ENCODE data around the gene RGS10.
"Not testable (repeated sequence)": the region's sequence is repeated elsewhere in the genome, so short reads cannot be mapped to it uniquely, and the experiment has no call there.

RGS10 gene, protein sequence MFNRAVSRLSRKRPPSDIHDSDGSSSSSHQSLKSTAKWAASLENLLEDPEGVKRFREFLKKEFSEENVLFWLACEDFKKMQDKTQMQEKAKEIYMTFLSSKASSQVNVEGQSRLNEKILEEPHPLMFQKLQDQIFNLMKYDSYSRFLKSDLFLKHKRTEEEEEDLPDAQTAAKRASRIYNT

DNA sequence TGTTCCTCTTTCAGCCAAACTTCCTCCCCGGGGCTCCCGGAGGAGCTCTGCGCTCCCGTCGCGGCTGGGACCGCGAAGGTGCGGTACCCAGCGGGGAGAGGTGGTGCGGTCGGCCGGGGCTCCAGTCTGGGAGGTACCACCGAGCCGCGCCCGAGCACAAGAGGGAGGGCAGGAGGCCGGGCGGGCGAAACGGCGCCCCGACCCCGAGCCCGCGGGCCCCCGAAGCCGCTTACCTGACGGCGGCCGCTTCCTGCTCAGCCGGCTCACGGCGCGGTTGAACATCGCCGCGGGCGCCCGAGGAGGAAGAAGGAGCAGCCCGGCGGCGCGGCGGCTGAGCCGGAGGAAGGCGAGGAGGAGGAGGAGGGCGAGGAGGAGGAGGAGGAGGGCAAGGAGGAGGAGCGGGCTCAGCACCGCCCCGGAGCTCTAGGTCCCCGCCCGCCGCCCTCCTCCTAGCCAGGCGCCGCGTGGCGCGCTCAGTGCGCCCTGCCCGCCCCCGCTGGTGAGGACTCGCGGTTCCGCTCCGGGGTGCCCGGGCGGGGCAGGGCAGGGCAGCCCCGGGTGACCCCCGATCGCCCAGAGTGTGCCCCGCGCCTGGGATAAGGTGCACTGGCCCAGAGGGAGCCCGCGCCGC lies at the start of gene RGS10:
RGS10 (minus strand) TSS at position 363 of the 631 bp plus-strand sequence; CDS start at position 282, 81 bp downstream.
- peak; percentile 78 to 84 for DNase-seq (ENCODE audit: low read depth in 2 of 2)

DNA sequence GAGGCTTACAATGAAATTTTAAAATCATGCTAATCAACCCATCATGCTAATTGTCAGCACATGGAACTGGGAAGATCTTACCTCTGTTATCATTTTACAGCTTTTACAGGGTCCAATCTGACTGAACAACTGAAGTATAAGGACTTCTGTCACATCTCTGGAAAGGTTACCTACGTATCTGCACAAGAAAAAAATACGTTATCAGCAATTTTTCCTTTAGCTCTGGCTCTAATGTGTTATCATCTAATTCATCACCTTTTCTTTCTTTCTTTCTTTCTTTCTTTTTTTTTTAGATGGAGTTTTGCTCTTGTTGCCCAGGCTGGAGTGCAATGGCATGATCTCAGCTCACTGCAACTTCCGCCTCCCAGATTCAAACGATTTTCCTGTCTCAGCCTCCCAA lies 45.6 kb upstream of the RGS10 start:
- no peak for DNase-seq (ENCODE audit: low read depth in 2 of 2)

DNA sequence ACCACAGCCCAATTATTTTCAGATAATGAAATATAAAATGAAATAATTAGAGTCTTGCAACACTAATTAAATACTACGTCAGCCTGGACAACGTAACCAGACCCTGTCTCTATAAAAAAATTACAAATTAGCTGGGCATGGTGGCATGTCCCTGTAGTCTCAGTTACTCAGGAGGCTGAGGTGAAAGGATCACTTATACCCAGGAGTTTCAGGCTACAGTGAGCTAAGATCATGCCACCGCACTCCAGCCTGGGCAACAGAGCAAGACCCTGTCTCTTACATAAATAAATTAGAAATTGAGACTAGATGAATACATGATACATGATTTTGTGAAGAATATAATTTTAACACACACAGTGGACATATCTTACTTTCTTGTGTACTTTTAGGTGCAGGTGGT lies 35.8 kb upstream of the RGS10 start:
- no peak for DNase-seq (ENCODE audit: low read depth in 2 of 2)

DNA sequence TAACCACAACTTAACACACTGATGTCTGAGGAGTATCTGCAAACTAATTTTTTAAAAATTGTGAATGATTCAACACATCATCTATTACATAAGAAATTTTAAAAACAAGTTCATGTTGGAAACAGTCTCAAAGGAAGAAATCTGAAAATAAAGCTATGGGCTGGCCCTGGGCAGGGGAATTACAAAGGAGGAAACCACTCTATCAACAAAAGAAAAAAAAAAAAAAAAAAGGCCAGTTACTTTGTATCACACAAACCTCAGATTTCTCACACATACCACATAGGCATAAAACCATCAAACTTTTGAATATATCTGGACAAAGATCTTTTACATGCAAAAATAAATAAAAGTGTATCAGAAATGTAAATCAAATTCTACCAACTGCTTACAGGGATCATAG lies 33.5 kb upstream of the RGS10 start:
- no peak for DNase-seq (ENCODE audit: low read depth in 2 of 2)

DNA sequence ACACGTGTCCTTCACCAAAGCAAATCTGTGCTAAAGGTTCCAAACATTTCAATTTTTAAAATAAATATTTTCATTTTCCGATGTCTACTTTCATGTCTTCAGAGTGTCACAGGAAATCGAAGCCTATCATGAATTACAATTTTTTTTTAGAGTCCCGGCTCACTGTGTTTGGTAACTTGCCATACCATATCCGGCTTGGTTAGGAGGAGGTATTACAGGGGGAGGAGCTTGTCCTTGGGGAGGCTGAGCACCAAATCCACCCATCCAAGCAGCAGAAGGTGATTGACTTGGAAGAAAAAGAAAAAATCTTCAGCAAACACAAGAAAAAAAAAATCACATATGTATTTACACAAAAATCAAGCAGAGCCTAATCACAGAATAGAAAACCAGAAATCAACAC lies 33.0 kb upstream of the RGS10 start:
- peak in 1 of 2 donors; percentile 5 for DNase-seq (ENCODE audit: low read depth in 2 of 2)

DNA sequence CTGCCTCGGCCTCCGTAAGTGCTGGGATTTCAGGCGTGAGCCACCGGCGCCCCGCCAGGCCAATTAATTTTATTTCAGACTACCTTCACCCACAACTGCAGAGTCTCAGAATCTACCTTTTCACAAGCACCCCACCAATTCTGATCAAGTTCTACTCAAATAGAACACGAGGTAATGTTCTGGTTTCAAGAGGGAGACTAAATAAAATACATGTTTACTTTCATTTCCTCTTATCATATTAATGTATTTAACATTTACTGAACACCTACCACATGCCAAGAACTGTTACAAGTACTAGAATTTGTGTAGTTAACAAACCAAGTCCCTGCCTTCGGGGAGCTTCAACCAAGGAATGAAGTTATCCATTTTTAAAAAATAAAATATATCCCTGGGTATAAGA lies 25.5 kb upstream of the RGS10 start:
- DNase-seq (ENCODE audit: low read depth in 2 of 2): no peak

DNA sequence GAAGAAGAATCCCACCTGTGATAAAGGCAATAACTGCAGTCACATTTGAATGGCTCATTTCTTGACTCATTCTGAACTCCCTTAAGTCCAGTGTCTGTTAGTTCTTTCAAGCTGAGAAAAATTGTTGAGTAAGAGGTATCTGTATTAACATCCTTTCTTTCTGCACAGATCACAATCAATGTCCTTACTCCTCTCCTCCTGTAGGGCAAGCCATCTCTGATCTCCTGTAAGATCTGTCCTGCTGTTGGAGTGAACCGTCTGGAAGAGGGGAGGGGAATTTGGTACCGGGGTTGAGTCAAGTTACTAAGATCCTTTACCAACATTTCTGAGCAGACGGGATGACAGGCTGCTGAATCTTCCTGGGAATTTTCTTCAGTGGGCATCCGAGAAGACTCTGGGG lies 19.6 kb upstream of the RGS10 start:
- DNase-seq (ENCODE audit: low read depth in 2 of 2): no peak

DNA sequence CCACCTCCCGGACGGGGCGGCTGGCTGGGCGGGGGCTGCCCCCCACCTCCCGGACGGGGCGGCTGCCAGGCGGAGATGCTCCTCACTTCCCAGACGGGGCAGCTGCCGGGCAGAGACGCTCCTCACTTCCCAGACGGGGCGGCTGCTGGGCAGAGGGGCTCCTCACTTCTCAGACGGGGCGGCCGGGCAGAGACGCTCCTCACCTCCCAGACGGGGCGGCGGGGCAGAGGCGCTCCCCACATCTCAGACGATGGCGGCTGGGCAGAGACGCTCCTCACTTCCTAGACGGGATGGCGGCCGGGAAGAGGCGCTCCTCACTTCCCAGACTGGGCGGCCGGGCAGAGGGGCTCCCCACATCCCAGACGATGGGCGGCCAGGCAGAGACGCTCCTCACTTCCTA lies 17.0 kb upstream of the RGS10 start:
- not testable (repeated sequence) for DNase-seq (ENCODE audit: low read depth in 2 of 2)

DNA sequence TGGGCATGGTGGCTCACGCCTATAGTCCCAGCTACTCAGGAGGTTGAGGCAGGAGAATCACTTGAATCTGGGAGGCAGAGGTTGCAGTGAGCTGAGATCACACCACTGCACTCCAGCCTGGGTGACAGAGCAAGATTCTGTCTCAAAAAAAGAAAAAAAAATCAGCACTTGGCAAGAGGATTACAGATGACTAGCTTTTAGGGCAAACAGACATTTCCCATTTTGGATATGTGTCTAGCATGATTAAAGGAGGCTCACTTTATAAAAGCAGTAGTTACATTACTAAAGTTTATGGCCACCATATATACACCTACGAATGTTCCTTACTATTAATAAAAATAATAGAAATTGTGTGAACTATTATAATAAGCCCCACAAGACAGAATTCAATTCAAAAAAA lies 13.6 kb upstream of the RGS10 start:
- not testable (repeated sequence) for DNase-seq (ENCODE audit: low read depth in 2 of 2)

DNA sequence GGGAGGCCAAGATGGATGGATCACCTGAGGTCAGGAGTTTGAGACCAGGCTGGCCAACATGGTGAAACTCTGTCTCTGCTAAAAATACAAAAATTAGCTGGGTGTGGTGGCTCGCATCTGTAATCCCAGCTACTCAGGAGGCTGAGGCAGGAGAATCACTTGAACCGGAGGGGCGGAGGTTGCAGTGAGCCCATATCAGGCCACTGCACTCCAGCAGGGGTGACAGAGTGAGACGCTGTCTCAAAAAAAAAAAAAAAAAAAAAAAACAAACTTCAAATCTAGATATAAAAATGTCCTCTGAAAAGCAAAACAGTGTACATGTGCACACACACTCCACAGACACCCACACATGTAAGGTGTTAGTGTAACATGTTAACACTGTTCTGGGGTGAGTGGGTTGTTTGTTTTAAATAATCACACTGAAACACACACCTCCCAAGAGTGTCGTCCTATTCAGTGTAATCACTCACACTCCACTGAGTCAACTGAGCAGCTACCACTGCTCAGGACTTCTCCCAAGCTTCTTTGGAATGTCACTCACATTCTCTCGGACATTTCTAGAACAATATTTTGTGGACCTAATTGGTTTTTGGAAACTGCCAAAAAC lies 12.8 kb upstream of the RGS10 start:
- DNase-seq (ENCODE audit: low read depth in 2 of 2): no peak

DNA sequence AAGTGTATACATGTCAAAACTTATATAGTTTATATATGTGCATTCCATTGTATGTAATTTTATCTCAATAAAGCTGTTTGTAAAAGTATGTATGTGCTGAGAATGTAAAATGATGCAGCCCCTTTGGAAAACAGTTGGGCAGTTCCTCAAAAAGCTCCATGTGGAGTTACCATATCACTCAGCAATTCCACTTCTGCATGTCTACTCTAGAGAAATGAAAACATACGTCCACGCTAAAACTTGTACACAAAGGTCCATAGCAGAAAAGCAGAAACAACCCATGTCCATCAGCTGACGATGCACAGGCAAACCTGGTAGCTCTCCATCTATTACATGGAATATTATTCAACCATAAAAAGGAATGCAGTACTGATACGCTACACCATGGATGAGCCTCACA lies 8.3 kb upstream of the RGS10 start:
- DNase-seq (ENCODE audit: low read depth in 2 of 2): no peak

DNA sequence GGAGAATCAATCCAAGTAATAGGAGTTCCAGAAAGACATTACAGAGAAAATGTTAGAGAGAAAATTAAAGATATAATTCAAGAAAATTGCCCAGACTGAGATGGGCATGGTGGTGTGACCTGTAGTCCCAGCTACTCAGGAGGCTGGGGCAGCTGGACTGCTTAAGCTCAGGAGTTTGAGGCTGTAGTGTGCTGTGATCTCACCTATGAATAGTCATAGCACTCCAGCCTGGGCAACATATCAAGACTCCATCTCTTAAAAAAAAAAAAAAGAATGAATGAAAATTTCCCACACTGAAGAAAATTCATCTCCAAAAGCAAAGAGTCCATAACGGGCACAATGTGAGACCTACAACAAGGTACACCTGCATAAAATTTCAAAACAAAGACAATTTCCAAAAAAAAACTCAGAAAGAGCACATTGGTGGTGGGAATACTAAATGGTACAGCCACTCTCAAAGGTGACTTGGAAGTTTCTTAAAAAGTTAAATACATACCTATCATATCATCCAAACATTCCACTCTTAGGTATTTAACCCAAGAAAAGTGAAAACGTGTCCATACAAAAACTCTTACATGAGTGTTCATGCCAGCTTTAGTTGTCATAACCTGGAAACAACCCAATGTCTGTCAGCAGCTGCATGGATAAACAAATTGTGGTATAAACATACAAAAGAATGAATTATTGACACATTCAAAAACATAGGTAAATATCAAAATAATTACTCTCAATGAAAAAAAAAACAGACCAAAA lies 6.9 kb upstream of the RGS10 start:
- no peak for DNase-seq (ENCODE audit: low read depth in 2 of 2)

DNA sequence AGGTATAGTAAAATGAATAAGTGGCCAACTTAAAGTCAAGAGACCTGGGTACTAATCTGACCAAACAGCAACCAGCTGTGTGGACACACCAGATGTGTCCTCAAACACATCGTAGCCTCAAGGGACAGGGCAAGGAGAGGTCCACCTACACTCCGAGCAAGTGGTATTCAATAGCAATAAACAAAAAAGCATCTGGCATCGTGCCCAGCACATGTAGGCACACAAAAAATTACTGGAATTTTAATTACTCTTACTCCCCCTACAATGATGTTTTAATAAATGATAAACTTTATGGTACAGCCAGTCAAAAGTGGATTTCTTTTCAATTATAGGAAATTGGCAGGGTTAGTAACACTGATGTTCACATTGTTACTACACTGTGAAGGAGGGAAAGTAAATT lies 3.5 kb upstream of the RGS10 start:
- DNase-seq (ENCODE audit: low read depth in 2 of 2): no peak

DNA sequence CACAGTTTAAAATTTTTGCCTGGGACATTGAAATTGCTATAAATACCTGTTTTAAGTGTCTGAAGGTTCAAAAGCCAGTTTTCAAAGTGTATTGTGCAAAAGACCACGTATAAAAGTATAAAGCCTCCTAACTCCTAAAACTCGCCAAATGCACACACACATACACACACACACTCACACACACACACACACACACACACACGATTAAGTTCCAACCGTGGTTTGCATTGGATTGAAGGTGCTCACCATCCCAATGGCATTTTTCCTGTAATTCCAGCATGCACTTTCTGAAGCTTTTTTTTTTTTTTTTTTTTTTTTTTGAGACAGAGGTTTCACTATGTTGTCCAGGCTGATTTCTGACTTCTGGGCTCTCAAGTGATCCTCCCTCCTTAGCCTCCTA lies 2.8 kb upstream of the RGS10 start:
- DNase-seq (ENCODE audit: low read depth in 2 of 2): no peak

DNA sequence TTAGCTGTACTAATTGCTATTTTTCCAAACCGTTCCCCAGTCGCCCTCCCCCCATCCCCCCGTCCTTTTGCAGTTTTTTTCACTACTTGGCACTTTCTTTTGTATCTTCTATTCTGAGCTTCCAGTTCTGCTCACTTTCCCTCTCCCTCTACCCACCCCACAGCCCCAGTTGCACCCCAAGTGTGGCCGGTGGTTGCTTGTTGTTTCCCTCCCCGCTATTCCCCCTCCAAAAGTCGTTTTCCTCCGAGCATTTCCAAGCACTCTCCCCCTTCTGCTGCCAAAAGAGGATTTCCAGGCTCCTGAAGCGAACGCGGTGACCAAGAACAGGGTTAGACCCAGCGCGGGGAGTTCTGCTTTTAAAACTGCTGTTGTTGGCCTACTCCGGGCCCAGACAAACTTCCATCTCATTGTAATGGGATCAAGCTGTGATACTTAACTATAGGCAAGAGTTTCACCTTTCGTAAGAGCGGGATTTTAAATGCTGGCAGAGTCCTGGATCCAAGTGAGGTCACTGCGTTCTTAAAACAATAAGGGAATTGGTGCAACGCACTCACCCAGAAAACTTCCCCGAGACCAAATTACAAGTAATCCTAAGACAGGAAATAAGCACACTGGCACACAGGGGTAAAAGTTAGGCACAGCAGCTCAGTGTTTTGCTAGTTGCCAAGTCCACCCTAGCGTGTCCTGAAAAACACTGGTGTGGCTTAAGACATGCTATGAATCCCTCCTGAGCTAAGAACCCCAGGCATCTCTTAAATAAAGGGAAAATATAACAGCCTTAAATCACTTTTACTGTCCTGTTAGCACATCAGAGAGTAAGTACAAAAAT lies 1.5 kb upstream of the RGS10 start:
- DNase-seq (ENCODE audit: low read depth in 2 of 2): no peak

DNA sequence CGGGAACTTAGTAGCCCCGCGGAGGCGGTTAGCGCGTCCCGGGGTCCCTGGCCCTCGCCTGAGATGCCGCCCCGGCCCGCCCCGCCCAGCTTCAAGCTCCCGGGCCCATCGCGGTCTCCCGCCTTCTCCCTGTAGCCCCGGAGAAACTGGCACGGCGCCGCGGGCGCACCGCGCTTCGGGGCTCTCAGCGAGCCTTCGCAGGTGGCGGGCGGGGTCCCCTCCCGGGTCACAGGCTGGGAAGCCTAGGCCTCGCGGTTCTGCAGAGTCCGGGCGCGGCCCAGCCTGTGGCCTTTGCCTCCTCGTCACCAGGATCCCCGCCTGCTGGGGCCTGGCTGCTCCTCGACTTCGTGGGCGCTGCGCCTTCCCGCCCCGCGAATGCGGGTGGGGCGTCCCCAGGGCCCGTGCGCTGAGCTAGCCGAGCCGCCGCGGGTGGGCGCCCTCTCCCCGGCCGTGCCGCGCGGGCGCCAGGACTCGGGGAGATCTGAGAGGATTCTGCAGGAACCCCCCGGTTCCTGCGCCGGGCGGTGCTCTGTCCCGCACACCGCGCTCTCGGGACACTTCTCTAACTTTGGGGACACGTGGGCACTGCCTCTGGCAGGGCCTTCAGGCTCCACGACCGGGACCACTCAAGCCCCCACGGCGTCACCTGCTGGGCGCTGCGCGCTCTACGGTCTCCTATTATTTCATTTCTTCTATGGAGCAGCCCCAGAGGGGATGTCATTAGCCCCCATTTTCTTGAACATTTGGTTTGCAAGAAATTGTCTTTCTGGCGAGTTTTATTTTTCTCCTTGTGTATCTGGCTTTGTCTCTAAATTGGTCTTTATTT lies 682 bp upstream of the RGS10 start:
- DNase-seq (ENCODE audit: low read depth in 2 of 2): peak; percentile 44 to 53

DNA sequence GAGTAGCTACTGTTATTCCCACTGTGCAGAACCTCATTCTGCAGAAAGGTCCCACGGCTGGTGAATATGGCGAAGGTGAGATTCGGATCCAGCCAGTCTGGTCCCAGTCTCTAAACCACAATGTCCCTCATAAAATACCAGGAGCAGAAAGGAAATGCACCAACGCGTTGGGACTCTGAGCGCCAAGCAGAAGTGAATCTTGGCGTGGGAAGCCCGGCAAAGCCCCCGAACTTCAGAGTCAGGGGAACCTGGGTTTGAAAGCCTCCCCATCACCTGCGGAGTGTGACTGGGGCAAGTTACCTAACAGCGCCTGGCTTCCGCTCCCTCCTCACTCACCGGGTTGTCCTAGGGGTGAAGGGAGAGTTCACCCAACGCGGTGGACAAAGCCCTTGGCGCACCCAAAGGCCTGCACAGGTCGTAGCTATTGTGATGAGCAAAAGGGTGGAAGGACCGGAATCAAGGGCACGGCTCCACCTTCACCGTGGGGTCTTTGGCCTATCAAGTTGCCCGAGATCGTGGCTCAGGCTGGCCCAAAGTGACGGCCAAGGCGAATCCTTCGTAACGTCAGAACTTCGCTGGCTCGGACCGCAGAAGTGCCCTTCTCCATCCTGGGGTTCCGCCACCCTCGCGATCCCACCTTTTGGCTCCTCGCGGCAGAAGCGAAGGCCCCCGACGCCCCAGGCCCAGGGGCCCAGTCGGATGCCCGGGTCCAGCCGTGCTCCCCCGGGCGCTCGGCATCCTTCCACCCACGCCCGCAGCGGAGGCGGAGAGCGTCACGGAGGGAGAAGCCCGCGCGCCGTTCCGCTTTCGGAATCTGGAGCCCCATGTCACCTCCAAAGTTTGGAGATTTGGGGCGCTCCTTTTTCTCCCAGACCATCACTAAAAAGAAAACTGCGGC lies 811 bp downstream of the RGS10 start:
- DNase-seq (ENCODE audit: low read depth in 2 of 2): peak in 1 of 2 donors; percentile 41

DNA sequence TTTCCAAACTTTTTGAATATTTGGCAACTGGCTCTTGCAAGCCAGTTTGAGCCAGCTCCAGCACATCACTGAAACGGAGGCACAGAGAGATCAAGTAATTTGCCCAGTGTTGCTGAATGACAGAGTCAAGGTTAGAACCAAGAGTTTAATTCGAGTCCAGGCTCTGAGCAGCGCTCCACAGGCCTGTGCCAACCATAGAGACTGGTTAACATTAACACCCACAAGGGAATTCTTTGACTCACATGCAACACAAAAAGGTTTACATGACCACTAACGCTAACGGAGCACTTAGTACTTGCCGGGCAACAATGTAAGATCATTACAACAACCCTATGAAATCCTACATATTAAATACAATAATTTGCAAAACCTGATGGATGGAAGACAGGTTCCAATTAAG lies 1.5 kb downstream of the RGS10 start:
- no peak for DNase-seq (ENCODE audit: low read depth in 2 of 2)

DNA sequence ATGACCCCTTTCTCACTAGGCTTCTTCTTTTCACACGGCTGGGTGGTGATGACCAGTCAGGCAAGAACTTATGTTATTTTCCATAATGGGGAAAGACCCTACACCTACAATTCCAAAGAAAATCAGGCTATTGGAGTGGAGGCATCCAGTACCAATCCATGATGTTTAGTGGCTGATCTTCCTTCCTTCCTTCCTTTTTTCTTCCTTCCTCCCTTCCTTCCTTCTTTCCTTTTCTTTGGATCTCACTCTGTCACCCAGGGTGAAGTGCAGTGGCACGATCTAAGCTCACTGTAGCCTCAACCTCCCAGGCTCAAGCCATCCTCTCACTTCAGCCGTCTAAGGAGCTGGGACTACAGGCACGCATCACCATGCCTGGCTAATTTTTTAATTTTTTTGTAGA lies 2.5 kb downstream of the RGS10 start:
- DNase-seq (ENCODE audit: low read depth in 2 of 2): no peak

DNA sequence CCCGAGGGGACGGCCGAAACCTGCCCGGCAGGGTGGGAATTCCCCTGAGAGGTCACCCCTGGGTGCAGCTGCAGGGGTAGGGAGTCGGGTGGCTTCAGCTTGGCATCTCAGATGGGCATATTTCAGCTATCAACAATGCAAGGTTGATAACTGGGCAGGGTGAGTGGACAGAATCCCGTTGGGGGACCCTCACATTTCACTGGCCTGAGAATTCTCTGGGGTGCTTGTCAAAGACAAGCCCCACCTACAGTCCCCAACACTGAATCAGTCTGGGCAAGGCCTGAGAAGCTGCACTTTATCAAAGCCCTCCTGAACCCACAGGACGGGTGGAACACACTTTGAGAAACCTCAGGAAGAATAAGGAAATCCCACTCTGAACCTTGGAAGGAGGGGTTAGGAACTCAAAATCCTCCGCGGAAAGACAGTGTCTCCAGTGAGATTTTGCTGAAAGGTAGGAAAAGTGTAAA lies 3.1 kb downstream of the RGS10 start:
- no peak for DNase-seq (ENCODE audit: low read depth in 2 of 2)

All from stimulated activated CD8-positive, alpha-beta memory T cell treated with anti-CD3 and anti-CD28 coated beads, Interleukin-15, amount 100 ng/mL, for 48 hours (primary cell).